ENCODE results near the gene HHAT.
"Not testable (repeated sequence)": the region's sequence is repeated elsewhere in the genome, so short reads cannot be mapped to it uniquely, and the experiment has no call there.

The HHAT gene

DNA sequence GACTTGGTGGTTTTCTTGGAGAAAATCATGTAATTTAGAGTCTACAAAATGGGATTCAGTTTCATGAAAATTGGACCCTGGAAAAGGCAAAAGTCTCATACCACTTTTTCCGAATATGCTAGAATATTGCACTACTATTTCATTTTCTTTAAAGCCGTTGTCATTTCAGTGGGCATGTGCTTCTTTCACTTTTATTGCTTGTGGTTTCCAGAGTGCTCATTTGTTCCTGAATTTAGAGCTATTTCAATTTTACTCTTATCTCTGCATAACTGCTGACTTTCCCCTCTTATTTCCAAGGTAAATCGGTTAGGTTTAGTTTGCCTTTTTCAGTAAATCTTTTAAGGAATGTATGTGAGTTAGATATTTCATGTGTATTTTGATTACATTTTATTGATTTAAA is 11.6 kb downstream of the HHAT start:
- TF ChIP-seq, protein P1, sequence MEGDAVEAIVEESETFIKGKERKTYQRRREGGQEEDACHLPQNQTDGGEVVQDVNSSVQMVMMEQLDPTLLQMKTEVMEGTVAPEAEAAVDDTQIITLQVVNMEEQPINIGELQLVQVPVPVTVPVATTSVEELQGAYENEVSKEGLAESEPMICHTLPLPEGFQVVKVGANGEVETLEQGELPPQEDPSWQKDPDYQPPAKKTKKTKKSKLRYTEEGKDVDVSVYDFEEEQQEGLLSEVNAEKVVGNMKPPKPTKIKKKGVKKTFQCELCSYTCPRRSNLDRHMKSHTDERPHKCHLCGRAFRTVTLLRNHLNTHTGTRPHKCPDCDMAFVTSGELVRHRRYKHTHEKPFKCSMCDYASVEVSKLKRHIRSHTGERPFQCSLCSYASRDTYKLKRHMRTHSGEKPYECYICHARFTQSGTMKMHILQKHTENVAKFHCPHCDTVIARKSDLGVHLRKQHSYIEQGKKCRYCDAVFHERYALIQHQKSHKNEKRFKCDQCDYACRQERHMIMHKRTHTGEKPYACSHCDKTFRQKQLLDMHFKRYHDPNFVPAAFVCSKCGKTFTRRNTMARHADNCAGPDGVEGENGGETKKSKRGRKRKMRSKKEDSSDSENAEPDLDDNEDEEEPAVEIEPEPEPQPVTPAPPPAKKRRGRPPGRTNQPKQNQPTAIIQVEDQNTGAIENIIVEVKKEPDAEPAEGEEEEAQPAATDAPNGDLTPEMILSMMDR (IDR thresholded peaks at IDR 0.05) = no peak
- no peak for TF ChIP-seq ZFX (IDR thresholded peaks at IDR 0.05; ENCODE audit: borderline replicate concordance)
- no peak overlapping the region for H3K27ac ChIP-seq

DNA sequence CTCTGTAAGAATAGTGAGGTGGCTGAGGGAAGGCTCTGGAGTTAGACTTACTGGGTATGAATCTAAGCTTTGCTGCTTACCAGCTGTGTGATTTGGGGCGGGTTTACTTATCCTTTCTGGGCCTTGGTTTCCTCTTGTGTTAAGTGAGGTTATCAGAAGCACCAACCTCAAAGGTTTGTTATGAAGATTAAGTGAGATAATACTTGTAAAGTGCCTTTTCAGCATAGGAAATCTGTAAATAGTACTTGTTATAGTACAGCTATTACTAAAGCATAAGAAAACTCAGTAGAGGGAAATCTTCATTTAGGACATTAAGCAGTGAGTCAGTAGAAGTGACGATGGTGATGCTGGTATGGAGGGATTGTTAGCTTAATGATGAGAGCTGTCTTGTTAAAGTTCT is 12.1 kb downstream of the HHAT start:
- TF ChIP-seq, protein P1 (IDR thresholded peaks at IDR 0.05) = no peak
- TF ChIP-seq ZFX (IDR thresholded peaks at IDR 0.05; ENCODE audit: borderline replicate concordance) = no peak
- no peak overlapping the region for H3K27ac ChIP-seq

DNA sequence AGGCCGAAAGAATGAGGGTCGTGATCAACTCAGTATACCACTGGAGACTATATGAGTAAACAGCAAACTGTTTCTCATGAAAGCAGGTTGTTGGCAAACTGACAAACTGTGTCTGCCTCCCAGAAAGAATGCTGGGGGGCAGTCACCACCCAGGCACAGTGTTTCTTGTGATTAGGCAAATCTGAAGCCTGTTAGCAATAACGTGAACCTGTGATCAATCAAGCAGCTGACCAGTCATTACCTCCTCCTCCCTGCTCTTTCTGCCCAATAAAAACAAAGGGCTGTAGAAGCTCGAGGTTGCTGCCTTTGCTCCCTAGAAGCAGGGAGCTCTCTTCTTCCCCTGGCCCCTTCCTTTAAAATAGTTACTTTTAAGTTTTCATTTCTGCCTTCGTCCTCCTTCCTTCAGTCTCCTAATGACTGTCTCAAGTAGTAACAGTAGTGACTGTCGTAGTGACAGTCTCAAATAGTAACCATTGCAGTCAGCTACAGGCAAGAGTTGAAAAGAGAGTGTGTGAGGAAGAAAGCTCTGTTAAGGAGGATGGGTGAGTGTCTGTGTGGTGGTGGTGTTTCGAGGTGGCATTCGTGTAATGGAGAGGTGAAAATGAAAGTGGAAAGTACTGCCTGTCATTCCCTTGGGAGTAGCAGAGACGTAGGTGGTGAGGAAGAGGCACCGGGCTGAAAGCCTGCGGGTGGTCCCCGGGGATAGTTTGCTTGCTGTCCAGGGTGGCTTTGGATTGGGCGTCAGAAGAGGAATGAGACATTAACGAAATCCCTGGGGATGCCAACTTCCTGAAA is 14.5 kb downstream of the HHAT start:
- H3K27ac ChIP-seq = no peak overlapping the region
- TF ChIP-seq, protein P1 (IDR thresholded peaks at IDR 0.05) = no peak
- TF ChIP-seq ZFX (IDR thresholded peaks at IDR 0.05; ENCODE audit: borderline replicate concordance) = no peak

DNA sequence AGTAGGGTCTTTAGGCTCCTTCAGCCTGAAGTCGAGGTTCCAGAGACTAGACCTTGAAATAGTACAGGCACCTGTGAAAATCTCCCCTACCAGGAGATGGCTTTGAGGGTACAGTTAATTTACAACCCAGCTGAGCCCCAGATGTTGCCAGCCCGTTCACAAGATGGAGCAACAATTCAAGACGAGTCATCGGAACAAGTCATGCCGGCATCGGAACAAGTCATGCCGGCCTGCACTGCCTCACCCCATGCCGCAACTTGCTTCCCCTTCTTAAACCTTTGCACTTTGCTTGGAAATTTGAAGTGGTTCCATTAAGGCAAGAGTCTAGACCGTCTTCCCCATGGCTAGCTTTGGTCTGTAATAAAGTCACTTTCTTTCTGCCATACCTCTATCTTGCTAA is 16.0 kb downstream of the HHAT start:
- no peak overlapping the region for H3K27ac ChIP-seq
- TF ChIP-seq, protein P1 (IDR thresholded peaks at IDR 0.05) = no peak
- TF ChIP-seq ZFX (IDR thresholded peaks at IDR 0.05; ENCODE audit: borderline replicate concordance) = no peak

DNA sequence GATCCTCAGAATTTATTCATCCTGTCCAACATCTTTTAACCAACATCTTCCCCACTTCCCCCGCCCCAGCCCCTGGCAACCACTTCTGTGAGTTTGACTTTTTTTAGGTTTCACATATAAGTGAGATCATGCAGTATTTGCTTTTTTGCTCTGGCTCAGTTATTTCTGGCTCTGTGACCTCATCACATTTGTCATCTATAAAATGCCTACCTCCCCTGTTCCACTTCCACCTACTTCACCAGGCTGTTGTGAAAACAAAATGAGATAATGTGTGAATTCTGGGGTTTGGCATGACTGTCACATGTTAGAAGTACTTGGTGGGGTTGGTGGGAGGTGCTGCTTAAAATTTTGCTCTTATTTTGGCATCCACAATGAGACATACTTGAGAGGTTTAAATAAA is 18.4 kb downstream of the HHAT start:
- H3K27ac ChIP-seq = no peak overlapping the region
- TF ChIP-seq, protein P1 (IDR thresholded peaks at IDR 0.05) = no peak
- TF ChIP-seq ZFX (IDR thresholded peaks at IDR 0.05; ENCODE audit: borderline replicate concordance) = no peak

DNA sequence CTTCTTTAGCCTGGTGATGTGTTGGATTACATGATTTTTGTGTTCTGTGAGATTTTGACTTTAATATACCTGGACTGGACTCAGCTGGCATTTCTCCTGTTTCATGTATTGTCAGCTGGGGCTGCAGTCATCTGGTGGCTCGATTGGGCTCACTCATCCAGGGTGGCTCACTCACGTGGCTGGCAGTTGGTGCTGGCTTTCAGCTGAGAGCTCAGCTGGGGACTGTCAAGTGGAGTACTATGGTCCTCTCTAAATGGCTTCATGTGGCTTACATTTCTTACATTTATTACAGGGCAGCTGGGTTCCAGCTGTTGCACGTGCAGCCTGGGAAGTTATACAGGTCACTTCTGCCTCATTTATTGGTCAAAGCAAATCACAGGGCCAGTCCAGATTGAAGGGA is 22.8 kb downstream of the HHAT start:
- TF ChIP-seq ZFX (IDR thresholded peaks at IDR 0.05; ENCODE audit: borderline replicate concordance) = no peak
- no peak overlapping the region for H3K27ac ChIP-seq

DNA sequence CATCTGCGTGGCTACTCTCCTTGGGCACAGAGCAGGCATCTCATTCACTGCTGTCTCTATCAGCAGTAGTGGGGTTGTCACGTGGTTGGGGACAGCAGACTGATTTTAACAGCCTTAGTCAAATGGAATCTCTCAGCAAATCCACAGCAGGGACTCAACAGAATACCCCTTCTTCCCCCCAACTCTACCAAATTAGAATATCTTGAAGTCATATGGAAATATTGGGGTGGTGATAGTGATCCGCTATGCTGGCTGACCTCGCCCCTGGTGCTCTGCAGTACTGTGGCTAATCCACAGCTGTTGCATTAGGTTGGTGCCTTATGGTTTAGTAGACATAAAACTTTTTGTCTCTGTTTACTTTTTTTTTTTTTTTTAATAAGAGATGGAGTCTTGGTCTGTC is 23.9 kb downstream of the HHAT start:
- no peak overlapping the region for H3K27ac ChIP-seq
- TF ChIP-seq, protein P1 (IDR thresholded peaks at IDR 0.05) = no peak
- no peak for TF ChIP-seq ZFX (IDR thresholded peaks at IDR 0.05; ENCODE audit: borderline replicate concordance)

DNA sequence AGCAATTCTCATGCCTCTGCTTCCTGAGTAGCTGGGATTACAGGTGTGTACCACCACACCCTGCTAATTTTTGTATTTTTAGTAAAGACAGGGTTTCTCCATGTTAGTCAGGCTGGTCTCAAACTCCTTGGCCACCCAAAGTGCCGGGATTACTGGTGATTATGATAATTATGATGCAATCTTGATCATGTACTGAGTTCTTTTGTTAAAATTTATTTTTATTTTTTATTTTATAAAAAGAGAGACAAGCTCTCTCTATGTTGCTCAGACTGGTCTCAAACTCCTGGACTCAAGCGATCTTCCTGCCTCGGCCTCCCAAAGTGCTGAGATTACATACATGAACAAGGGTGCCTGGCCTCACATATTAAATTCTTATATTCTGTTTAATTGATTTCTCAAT is 25.6 kb downstream of the HHAT start:
- H3K27ac ChIP-seq = not testable (repeated sequence)

Measured in 22Rv1 (cell line).